GM18951 (cell line): ENCODE data around the gene ME3.
"Not testable (repeated sequence)": the region's sequence is repeated elsewhere in the genome, so short reads cannot be mapped to it uniquely, and the experiment has no call there.

Source experiments
- POLR2A ChIP-seq: IDR thresholded peaks from 4 replicates; pipeline ENCODE4 v1.6.1; 2011; ENCODE audit warnings: mild to moderate bottlenecking; ENCODE audit not compliant: insufficient read length, insufficient read depth; ENCODE audit errors: extremely low read depth
- in situ Hi-C: fragments of 300-500 bp; cut with MboI; formaldehyde crosslinking; loops from one replicate; pipeline ENCODE4 v1.12.0; 2022; ENCODE audit warnings: low sequenced_read_pairs, mixed read lengths, inconsistent platforms; ENCODE audit not compliant: unreplicated experiment

The ME3 gene

GRCh38 chr11:86575927-86576326 is 96.5 kb downstream of the ME3 start:
- in situ Hi-C loops, result no loop called here

GRCh38 chr11:86575208-86575855 is 97.1 kb downstream of the ME3 start:
- in situ Hi-C loops, result no loop called here
- TF ChIP-seq POLR2A, result no peak

More at GRCh38 chr11:86575927-86576326, 96.5 kb downstream of the ME3 start:
- TF ChIP-seq POLR2A, result no peak

- TF ChIP-seq POLR2A, result no peak
- in situ Hi-C loops, result no loop called here
These were observed 97.8 kb downstream of the ME3 start for GRCh38 chr11:86574493-86575207.

GRCh38 chr11:86571273-86571948 is 101.0 kb downstream of the ME3 start:
- in situ Hi-C loops, result no loop called here

GRCh38 chr11:86570451-86570850 is 102.0 kb downstream of the ME3 start:
- TF ChIP-seq POLR2A, result no peak
- in situ Hi-C loops, result no loop called here

More at GRCh38 chr11:86571273-86571948, 101.0 kb downstream of the ME3 start:
- TF ChIP-seq POLR2A, result no peak

GRCh38 chr11:86570020-86570419 is 102.4 kb downstream of the ME3 start:
- in situ Hi-C loops, result no loop called here
- no peak for TF ChIP-seq POLR2A

DNA sequence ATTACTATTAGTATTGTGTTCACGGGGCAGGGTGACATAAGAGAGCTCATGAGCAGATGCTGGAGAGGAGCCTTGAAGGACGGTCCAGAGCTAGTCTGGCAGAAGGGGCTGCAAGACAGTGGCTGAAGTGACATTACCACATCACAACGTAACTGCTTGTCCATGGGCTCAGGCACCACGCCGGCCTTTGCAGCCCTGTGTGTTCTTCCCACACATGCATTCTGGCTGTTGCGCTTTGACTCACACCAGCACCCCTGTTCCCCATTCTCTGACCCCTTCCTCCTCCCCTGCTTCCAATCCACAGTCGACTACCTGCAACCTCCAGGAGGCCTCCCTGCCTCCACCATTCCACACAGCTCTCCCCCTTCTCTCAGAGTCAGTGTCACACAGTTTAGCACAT is 103.3 kb downstream of the ME3 start:
- TF ChIP-seq POLR2A, result no peak
- in situ Hi-C loops, result no loop called here

DNA sequence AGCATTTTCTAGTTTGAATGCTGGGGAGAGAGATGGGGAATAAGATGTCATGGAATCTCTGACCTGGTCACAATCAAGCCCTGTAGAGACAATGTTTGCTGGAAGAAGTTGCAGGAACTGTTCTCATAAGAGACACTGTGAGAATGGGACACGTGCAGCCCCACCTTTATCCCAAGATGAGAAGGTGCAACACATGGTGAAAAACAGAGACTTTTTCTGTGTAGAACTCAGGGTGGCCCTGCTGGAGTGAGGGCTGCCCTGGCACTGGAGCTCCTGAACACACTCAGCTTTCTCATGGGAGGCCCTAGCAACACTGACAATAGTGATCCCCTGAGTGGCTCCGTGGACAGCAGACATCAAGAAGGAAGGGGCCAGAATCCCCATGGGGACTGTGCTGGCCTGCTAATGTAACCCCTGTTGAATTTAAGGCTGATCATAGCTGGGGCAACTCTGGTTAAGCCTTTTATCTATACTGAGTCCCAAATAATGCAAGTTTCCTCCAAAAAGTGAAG is 106.6 kb downstream of the ME3 start:
- in situ Hi-C loops, result no loop called here
- TF ChIP-seq POLR2A, result no peak

DNA sequence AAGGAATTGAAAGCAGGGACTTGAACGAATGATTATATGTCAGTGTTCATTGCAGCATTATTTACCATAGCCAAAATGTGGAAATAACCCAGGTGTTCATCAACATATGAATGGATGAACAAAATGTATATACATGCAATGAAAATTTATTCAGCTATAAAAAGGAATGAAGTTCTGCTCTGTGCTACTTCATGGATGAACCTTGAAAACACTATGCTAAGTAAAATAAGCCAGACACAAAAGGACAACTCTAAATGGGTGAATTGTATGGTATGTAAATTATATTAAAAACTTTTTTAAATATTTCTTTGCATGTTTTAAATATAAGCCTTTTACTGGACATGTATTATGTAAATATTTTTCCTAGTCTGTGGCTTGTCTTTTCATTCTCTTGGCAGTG is 107.0 kb downstream of the ME3 start:
- in situ Hi-C loops, result no loop called here
- TF ChIP-seq POLR2A, result no peak

DNA sequence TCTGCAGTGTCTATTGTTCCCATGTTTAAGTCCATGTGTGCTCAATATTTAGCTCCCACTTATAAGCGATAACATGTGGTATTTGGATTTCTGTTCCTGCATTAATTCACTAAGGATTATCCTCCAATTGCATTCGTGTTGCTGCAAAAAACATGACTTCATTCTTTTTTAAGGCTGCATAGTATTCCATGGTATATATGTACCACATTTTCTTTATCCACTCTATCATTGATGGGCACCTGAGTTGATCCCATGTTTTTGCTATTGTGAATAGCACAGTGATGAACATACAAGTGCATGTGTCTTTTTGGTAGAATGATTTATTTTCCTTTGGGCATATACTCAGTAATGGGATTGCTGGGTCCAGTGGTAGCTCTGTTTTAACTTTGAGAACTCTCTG is 109.6 kb downstream of the ME3 start:
- in situ Hi-C loops, result not testable (repeated sequence)

DNA sequence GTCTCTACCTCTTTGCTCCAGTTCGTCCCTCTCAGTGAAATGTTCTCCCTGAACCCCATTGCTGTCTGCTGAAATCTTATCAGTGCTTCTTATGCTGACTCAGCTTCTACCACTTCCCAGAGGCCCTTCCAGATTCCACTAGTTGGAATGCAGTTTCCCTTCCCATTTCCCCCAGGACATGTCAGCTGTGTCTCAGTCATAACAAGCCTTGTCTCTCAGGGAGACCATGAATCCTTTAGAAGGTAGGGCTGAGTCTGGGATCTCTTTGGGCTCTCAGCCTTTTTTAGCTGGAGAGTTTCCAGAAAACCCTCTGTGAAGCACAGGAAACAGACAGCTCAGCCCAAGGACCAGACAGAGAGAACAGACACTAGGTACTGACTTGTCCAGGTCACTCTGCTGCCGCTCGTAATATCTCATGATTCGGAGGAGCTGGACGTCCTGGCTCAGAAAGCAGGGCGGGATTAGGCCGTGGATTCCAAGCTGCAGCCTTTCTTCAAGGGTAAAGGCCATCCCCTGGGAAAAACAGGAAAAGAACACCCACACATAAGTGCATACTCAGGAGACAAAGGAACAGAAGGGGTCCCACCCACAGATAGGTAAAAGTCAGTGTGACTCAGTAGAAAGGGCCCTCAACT is 113.0 kb downstream of the ME3 start:
- no peak for TF ChIP-seq POLR2A
- in situ Hi-C loops, result no loop called here

DNA sequence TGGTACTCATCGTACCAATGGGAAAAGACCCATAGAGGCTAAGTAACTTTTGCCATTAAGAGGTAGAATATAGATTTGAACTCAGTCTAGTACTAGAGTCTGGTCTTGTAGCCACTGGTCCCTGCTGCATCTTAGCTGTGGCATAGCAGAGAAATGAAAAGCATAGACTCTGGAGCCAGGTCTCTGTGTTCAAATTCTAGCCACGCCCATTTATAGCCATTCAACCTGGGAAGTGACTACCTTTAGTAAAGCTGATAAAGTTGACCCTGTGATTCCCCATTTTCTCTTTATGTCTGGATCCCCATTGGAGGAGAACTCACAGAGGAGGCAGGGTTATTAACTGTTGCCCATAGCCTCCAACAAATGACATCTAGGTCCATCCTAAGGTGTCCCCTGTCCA is 113.6 kb downstream of the ME3 start:
- TF ChIP-seq POLR2A, result no peak
- in situ Hi-C loops, result no loop called here

DNA sequence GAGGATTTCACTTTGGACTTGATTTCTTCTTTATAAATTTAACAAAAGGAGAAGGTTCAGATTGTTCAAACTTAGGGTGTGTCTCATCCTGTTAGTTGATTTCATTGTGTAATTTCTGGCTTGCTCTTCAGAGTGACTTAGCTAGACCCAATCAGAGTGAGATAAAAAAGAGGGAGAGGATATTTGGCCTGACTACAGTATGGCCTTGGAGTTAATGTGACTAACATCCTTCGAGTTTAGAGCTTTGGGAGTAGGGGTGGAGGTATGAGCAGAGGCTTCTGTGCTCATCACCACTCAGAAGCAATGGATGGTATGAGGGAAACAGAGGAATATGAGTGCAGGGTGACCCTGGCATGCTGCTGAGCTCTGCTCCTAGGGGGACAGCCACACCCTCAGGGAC is 114.2 kb downstream of the ME3 start:
- in situ Hi-C loops, result no loop called here
- no peak for TF ChIP-seq POLR2A

GRCh38 chr11:86555866-86556265 is 116.5 kb downstream of the ME3 start:
- in situ Hi-C loops, result no loop called here
- TF ChIP-seq POLR2A, result no peak

GRCh38 chr11:86555401-86555800 is 117.0 kb downstream of the ME3 start:
- in situ Hi-C loops, result no loop called here
- TF ChIP-seq POLR2A, result no peak
